ENCODE data around the gene AFMID.
A peak's percentile ranks its signal among the peaks of the same experiment; 100 is the strongest.

AFMID gene

DNA sequence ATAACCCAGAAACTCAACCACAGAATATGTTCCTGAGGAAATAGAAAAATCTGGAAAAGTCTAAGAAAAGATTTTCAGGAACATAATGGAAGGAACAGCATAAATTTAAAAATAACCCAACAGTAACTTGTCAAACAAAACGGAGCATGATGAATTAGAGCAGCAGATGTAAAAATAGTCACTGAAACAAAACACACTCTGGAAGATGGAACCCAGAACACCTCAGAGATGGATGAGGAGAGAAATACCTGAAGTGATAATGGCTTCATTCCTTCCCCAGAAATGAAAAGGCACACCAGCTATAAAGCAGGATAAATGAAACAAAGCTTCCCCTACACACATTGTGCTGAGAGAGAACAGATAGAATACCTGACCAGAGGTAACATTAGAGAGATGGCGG, 6.7 kb upstream of the AFMID start:
- DNase-seq: no peak

DNA sequence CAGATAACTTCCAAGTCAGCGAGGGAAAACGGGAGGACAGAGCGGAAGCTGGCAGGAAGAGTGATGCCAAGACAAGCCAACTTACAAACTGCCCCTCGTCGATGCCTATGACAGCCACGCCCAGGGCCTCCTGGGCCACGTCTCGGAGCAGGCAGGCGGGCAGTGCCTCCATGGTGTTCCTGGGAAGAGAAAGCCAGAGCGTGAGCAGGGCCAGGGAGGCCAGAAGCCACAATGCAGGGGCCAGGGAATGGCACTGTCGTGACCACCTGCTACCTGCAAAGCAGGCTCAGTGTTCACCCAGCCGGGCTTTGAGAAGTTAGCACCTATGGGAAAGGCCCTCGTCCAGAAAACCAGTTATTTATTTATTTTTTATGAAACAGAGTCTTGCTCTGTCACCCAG, 4.7 kb upstream of the AFMID start:
- DNase-seq: no peak

DNA sequence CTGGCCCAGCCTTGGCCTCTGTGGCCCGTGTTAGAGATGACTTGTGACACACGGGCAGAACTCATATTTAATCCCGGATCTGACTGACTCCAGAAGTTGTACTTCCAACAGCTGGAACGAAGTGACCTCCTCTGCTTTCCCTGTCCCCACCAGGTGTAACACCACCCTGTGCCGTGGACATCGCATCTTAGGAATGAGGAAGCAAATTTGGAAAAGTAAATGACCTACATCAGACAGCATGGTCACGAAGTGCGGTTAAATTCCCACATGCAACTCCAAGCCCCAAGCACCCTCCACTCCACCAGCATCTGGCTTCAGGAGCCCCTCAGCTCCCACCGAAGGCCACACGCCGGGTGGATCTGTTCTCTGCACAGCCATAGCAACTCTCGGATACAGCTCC, 3.2 kb upstream of the AFMID start:
- no peak for DNase-seq

DNA sequence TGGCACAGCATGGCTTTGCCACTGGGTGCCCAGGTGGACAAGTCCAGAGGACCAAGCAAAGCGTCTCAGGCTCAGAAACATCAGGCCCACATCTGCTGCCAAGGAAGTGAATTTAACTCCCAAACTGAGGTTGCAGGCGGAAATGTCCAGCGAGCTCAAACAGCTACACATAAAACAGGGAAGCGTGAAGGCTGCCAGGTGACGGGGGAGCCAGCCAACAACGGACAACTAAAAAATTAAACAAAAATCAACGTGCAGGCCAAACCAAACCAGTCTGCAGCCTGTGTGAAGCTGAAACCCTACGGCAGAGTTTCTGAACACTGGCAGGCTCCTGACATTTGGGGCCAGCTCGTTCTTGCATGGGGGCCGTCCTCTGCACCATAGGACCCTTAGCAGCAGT, 2.8 kb upstream of the AFMID start:
- no peak for DNase-seq

DNA sequence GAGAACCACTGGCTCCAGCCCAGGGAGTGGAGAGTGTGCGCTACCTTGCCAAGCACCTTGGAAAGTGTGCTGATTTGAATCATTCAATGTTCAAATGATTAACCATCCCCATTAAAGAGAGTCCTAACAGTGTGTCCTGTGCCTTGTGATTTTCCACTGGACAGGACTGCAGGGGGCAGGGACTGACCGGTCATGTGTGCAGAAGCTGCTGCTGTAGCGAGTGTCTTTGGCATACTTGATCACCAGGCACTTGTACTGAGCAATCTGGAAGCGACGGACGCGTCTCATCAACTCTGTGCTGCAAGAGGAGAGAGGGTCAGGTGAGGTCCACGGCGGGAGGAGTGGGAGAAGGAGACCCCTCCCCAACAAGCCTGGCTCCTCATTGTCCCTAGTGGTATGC, 2.3 kb upstream of the AFMID start:
- DNase-seq: no peak

DNA sequence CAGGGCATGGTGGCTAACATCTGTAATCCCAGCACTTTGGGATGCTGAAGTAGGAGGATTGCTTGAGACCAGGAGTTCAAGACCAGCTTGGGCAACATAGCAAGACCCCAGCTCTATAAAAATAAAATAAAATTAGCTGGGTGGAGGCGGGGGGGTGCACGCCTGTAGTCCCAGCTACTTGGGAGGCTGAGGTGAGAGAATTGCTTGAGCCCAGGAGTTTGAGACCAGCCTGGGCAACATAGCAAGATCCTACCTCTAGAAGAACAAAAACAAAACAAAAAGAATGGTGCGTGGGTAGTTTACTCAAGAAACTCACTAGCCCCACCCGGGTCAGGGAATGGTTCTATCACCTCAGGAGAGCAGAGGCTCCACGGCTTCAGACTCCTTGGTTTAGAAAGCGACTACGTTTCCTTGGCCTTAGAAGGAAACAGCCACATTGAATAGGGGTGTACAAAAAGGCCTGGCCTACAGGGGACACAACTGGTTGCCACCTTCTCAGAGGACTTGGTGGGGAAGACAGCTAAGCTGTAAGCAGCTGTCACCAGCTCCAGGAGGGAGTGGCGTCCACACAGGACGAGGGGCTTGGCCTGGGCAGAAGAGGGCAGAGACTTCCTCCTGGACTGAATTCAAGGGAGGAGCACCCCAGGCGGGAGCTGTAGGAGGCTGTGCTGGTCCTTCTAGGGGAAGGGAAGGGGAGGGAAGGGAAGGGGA, 1.0 kb upstream of the AFMID start:
- DNase-seq: no peak

DNA sequence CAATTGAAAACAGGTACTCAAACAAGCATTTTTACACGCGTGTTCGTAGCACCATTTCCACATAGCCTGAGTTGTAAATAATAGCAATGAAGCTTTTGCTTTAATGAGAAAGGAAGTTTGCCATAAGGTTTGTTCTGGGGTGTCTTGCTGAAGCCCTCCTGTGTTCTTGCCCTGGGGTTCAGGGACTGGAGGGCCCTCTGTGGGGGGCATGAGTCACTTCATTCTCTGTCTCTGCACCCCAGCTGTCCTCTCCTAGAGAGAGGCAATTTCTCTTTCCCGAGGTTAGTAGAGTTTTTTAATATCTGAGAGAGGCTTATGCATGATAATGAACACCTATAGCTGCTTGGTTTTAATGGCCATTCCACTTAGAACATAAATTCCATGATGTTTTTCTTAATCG, 9.6 kb downstream of the AFMID start:
- no peak for DNase-seq

DNA sequence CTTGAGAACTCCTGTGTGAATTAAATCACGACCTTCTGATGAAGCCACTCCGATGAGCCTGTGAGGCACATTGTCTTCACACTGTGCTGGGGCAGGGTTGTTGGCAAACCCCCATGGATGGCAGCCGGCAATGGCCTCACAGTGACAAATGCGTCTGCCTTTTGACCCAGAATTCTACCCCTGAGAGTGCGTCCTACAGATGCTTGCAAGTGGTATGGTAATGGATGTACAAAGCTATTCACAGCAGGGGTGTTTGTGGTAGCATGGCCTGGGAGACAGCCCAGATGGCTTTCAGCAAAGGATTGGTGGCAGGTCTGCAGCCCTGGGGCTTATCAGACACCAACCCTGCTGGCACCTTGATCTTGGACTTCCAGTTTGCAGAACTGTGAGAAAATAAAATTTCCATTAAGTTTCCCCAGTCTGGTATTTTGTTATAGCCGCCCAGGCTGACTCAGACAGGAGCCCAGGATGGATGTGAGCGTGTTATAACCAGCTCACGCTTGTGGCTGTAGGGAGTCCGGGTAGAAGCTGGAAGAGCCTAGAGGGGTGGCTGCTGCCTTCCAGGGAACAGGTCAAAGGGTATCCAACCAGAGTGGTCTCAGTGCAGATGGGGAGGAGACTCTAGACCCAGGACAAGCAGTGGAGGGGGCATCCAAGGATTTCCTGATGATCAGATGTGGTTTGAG, 10.1 kb downstream of the AFMID start:
- DNase-seq: no peak

DNA sequence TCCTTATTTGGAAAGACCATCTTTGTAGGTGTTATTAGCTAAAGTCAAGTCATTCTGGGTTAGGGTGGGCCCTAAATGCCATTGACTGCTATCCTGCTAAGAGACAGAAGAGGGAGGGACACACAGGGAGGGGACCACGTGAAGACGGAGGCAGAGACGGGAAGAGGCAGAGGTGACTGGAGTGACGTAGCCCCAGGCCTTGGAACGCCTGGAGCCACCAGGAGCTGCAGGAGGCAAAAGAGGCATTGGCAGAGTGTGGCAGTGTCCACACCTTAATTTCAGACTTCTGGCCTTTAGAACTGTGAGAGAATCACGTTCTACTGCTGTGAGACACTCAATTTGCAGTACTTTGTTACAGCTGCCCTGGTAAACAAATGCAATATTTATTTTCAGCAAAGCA, 13.3 kb downstream of the AFMID start:
- no peak for DNase-seq

DNA sequence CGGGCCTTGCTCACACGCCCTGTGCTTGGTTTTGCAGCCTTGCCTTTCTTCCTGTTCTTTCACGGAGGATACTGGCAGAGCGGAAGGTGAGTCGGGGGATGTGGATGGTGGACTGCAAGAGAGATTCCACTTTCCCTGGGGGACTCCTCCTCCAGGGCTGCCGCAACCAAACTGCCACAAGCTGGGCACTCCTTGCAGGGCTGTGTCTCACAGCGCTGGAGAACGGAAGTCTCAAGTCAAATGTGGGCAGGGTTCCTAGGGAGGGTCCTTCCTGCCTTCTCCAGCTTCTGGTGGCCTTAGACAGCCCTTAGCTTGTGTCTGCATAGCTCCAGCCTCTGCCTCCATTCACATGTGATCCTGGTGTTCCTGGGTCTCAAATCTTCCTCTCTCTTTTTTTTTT, 15.5 kb downstream of the AFMID start:
- no peak for DNase-seq

DNA sequence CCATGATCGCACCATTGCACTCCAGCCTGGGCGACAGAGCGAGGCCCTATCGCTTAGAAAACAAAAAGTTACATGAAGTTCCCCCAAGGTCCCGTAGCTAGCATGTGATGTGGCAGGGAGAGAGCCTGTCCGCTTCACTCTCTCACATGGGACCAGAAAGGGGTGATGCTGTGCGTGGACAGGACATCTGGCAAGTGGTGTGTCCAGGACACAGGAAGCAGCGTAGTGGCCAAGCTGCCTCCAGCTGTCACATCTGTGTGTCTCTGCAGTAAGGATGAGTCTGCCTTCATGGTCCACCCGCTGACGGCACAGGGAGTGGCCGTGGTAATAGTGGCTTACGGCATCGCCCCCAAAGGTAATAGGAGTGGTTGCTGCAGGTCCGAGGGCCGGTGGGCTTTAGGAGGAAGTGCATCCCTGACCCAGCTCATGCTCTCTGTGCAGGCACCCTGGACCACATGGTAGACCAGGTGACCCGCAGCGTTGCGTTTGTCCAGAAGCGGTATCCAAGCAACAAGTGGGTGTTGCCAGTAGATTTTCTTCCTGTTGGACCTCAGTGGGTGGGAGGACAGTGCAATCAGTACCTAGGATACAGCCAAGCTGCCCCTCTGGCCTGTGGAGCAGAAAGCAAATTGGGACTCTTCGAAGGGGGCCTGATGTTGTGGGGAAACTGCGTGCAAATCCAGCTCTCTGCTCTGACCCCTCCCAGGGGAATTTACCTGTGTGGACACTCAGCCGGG, 17.4 kb downstream of the AFMID start:
- no peak for DNase-seq

DNA sequence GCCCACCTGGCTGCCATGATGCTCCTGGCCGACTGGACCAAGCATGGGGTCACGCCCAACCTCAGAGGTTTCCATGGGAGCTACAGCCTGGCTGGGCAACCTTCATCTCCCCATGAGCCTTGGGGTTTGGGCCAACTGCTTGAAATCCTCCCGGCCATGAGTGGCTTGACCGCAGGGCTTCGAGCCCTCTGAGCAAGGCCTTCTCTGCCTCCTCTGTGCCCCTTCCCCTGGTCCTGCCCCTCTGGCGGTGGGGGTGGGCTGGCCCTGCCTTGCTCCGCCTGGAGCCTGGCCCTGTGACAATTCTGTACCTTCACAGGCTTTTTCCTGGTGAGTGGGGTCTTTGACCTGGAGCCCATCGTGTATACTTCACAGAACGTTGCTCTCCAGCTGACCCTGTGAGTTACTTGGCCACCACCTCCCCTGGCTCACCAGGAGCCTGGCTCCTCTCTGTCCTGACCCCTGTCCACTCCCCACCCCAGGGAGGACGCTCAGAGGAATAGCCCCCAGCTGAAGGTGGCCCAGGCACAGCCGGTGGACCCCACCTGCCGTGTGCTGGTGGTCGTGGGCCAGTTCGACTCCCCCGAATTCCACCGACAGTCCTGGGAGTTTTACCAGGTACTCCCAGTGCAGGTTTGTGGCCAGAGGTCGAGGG, 18.1 kb downstream of the AFMID start:
- DNase-seq: no peak

DNA sequence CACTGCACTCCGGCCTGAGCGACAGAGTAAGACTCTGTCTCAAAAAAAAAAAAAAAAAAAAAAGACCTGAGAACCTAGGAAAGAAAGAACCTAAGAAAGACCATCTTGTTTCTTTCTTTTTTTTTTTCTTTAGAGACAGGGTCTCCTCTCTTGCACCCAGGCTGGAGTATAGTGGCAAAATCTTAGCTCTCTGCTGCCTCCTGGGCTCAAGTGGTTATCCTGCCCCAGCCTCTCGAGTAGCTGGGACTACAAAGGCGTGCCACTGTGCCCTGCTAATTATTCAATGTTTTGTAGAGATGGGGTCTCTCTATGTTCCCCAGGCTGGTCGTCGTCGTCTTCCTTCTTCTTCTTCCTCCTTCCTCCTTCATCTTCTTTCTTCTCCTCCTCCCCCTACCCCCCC, 19.1 kb downstream of the AFMID start:
- no peak for DNase-seq

DNA sequence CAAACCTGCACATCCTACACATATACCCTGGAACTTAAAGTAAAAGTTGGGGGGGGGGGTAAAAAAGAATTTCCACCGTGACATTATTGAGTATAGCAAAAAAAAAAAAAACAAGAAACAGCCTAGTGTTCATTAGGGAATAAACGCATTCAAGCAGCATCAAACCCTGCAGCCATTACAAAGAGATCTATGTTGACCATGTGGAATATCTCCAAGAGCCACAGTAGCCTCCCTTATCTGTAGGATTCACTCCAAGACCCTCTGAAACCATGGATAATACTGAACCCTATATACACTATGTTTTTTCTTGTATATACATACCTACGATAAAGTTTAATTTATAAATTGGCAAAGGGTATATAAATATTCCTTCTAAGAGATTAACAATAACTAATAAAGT, 21.3 kb downstream of the AFMID start:
- no peak for DNase-seq

DNA sequence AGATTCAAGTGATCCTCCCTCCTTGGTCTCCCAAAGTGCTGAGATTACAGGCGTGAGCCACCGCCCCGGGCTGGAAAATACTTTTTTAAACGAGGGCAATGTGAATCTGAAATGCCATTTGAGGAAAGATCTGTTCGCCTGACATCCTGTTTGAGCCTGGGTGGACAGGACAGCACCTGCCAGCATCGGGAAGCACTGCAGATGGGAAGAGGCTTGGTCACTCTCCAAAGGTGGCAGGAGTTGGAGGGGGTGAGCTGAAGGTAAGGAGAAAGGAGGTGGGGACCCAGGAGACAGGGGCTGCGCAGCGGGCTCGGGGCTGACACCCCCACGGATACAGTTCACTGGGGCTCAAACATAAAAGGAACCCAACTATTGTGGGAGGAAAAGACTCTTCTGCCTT, 22.9 kb downstream of the AFMID start:
- no peak for DNase-seq

DNA sequence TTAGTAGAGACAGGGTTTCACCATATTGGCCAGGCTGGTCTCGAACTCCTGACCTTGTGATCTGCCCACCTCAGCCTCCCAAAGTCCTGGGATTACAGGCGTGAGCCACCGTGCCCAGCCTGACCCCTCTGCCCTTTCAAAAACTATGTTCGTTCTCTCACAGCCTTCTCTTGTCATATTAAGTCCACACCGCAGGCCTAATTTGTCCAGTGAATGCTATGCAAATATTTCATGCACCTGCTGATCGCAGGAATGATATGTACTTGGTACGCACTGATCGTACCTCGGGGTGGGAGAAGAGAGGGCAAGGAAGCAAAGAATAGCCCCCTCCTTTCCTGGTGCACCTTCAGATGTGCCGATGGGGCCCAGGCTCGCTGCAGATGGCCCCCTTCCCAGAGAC, 23.9 kb downstream of the AFMID start:
- no peak for DNase-seq

DNA sequence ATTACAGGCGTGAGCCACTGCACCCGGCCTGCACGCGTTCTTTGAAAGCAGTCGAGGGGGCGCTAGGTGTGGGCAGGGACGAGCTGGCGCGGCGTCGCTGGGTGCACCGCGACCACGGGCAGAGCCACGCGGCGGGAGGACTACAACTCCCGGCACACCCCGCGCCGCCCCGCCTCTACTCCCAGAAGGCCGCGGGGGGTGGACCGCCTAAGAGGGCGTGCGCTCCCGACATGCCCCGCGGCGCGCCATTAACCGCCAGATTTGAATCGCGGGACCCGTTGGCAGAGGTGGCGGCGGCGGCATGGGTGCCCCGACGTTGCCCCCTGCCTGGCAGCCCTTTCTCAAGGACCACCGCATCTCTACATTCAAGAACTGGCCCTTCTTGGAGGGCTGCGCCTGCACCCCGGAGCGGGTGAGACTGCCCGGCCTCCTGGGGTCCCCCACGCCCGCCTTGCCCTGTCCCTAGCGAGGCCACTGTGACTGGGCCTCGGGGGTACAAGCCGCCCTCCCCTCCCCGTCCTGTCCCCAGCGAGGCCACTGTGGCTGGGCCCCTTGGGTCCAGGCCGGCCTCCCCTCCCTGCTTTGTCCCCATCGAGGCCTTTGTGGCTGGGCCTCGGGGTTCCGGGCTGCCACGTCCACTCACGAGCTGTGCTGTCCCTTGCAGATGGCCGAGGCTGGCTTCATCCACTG, 27.0 kb downstream of the AFMID start, which contains the start of gene BIRC5:
Gene BIRC5, plus strand, starts transcription at position 238 of the 690 bp plus-strand sequence. Its CDS starts 64 bp downstream, at position 302.
- peak; percentile 93 for DNase-seq

DNA sequence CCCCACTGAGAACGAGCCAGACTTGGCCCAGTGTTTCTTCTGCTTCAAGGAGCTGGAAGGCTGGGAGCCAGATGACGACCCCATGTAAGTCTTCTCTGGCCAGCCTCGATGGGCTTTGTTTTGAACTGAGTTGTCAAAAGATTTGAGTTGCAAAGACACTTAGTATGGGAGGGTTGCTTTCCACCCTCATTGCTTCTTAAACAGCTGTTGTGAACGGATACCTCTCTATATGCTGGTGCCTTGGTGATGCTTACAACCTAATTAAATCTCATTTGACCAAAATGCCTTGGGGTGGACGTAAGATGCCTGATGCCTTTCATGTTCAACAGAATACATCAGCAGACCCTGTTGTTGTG, 27.5 kb downstream of the AFMID start:
- no peak for DNase-seq

DNA sequence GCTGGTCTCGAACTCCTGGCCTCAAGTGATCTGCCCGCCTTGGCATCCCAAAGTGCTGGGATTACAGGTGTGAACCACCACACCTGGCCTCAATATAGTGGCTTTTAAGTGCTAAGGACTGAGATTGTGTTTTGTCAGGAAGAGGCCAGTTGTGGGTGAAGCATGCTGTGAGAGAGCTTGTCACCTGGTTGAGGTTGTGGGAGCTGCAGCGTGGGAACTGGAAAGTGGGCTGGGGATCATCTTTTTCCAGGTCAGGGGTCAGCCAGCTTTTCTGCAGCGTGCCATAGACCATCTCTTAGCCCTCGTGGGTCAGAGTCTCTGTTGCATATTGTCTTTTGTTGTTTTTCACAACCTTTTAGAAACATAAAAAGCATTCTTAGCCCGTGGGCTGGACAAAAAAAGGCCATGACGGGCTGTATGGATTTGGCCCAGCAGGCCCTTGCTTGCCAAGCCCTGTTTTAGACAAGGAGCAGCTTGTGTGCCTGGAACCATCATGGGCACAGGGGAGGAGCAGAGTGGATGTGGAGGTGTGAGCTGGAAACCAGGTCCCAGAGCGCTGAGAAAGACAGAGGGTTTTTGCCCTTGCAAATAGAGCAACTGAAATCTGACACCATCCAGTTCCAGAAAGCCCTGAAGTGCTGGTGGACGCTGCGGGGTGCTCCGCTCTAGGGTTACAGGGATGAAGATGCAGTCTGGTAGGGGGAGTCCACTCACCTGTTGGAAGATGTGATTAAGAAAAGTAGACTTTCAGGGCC, 32.4 kb downstream of the AFMID start:
- DNase-seq: no peak

DNA sequence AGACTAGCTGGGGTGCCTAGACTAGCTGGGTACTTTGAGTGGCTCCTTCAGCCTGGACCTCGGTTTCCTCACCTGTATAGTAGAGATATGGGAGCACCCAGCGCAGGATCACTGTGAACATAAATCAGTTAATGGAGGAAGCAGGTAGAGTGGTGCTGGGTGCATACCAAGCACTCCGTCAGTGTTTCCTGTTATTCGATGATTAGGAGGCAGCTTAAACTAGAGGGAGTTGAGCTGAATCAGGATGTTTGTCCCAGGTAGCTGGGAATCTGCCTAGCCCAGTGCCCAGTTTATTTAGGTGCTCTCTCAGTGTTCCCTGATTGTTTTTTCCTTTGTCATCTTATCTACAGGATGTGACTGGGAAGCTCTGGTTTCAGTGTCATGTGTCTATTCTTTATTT, 35.9 kb downstream of the AFMID start:
- no peak for DNase-seq

DNA sequence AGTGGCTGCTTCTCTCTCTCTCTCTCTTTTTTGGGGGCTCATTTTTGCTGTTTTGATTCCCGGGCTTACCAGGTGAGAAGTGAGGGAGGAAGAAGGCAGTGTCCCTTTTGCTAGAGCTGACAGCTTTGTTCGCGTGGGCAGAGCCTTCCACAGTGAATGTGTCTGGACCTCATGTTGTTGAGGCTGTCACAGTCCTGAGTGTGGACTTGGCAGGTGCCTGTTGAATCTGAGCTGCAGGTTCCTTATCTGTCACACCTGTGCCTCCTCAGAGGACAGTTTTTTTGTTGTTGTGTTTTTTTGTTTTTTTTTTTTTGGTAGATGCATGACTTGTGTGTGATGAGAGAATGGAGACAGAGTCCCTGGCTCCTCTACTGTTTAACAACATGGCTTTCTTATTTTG, 36.6 kb downstream of the AFMID start:
- DNase-seq: no peak

All from KG1 (cell line).